NCI-H1417 treated with DMSO at 0.1 percent for 48 hours (cell line): ENCODE data around the gene CNTNAP5.

ENCODE experiments used
- DNase-seq: peaks from one replicate; lab custom pipeline; 2025; lab: John Stamatoyannopoulos, UW

Gene CNTNAP5

GRCh38 chr2:124264551-124265091, 239.5 kb downstream of the CNTNAP5 start:
- DNase-seq, result no peak

- DNase-seq, result no peak
Measured at GRCh38 chr2:124267794-124268193, 242.7 kb downstream of the CNTNAP5 start.

DNA sequence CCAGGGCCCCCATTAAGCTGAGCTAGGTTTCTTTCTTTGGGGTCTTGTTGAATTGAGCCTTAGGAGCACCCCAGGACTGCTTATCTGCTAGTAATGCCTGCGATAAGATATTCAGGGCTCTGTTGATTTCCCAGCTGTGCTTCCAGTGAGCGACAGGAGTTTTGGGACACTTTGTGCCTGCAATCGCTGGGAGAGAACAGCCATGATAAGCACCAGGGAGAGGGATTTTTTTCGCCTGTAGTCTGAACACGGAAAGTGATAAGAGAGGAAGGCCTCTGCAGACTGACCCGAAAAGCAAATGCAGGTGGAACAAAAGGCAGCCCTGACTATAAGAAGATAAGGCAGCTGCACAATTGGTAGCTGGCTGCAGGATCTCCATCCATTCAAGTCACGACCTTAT, 244.3 kb downstream of the CNTNAP5 start:
- DNase-seq, result no peak

GRCh38 chr2:124272261-124272841, 247.3 kb downstream of the CNTNAP5 start:
- no peak for DNase-seq

DNA sequence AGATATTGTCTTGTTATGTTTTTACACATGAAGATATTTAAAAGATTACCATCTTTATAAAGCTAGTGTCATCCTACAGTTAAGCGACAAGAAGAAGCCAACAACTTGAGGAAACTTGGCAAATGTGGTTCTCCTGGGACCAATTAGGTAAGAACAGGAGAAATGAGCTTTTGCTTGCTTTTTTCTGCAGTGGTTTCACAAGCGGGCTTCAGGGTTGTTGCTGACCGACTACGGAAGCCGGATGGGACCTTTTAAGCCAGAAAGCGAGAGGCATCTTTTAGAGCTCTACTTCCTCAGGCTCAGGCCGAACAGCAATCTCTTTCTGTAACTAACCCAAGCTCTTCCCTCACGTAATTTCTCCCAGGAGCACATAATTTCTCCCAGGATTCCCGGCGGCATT, 256.5 kb downstream of the CNTNAP5 start:
- DNase-seq, result no peak

- no peak for DNase-seq
Measured at GRCh38 chr2:124283096-124283495, 258.0 kb downstream of the CNTNAP5 start.

DNA sequence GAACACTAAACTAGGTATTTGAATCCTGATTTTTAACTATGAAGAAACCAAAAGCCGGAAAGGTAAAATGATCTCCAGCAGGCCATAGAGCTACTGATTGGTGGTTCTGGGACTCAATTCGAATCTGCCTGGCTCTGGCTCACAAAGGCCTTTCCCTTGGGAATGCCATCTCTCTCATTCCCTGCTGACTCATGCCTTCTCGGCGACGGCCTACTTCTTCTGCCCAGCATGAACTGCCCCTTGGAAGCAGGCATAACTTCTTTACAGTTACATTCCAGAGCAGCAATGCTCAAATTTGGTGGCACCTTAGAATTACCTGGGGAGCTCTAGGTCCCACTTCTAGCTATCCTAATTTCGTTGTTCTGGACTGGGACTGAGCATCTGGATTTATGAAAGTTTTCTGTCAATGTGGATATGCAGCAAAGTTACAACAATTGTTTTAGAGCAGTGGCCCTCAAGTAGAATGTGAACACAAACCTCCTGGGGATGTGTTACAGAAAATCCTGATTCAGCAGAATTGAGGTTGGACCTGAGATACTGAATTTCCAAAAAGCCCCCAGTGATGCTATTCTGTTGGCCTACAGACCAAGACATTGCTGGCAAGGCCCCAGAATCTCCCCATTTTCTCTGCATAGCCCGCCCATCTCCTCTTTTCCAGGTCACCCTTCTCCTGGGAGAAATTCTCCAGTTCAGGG, 261.1 kb downstream of the CNTNAP5 start:
- no peak for DNase-seq

- no peak for DNase-seq
Measured at GRCh38 chr2:124289060-124289459, 264.0 kb downstream of the CNTNAP5 start.

GRCh38 chr2:124289615-124290014, 264.5 kb downstream of the CNTNAP5 start:
- DNase-seq, result no peak

GRCh38 chr2:124296470-124296869, 271.4 kb downstream of the CNTNAP5 start:
- no peak for DNase-seq

GRCh38 chr2:124301915-124302314, 276.8 kb downstream of the CNTNAP5 start:
- DNase-seq, result no peak

- no peak for DNase-seq
Measured at GRCh38 chr2:124308319-124309062, 283.4 kb downstream of the CNTNAP5 start.

GRCh38 chr2:124309563-124310138, 284.6 kb downstream of the CNTNAP5 start:
- no peak for DNase-seq

DNA sequence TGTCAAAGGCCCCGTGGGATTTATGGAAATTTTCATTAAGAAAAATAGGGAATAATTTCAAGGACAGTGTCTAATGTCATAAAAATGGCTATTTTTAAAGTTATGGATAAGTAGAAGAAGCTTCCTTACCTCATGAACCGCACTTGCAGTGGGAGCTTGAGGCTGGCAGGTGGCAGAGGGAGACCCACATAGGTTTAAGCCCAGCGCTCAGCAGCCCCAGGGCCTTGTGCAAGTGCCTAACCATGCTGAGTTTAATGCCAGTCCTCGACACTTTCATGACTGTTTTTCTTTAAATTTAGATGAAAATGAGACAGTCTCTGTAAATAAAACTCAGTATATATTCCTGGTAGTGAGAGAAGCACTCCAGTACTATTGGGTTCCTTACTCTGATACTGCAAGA, 285.6 kb downstream of the CNTNAP5 start:
- DNase-seq, result no peak

GRCh38 chr2:124314084-124314483, 289.0 kb downstream of the CNTNAP5 start:
- no peak for DNase-seq

DNA sequence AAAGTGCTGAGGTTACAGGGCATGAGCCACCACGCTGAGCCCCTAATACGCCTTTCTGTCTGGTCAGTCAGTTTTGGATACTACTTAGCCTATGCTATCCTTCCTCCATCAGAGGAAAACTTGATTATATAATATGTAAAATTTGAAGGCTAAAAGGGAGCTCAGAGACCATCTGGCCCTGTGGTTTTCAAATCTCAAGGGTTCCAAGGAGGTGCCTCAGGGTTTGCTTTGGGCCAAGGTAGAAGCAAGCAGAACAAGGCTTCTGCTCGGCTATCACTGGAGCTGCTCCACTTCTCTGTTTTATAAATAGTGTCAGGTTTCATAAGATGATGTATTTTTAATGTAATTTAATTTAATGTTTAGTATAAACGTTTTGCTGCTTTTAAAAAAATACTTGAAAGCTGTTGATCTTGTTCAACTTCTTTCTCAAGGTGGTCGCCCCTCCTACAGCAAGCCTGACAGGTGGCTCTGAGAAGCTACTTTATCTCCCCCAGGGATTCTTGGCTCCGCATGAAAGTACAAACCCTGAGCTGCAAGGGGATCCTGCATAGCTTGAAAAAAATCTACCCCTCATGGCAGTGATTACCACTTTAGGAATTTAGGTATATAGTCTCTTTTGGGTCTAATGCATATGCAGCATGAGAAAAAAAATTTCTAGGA, 290.3 kb downstream of the CNTNAP5 start:
- DNase-seq, result no peak

GRCh38 chr2:124316133-124316532, 291.0 kb downstream of the CNTNAP5 start:
- no peak for DNase-seq

- no peak for DNase-seq
Measured at GRCh38 chr2:124316881-124317605, 292.0 kb downstream of the CNTNAP5 start.

- DNase-seq, result no peak
Measured at GRCh38 chr2:124317628-124318027, 292.5 kb downstream of the CNTNAP5 start.

DNA sequence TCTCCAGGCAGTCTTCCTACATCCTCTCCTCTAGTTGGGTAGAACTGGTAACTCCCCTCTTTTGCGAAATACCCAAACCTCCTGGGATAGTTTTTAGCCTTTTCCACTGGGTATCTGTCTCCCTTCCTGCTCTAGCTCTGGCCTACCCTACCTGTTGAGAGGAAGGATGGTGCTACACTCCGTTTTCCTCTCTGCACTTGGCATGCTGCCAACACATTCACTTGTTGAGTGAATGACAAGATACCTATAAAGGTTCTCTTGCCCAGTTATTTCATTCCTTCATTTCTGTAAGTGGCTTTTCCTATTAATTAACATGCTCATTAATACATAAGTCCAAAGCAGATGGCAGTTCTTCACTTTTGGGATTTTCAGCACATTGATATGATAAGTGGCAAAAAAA, 293.8 kb downstream of the CNTNAP5 start:
- DNase-seq, result no peak

DNA sequence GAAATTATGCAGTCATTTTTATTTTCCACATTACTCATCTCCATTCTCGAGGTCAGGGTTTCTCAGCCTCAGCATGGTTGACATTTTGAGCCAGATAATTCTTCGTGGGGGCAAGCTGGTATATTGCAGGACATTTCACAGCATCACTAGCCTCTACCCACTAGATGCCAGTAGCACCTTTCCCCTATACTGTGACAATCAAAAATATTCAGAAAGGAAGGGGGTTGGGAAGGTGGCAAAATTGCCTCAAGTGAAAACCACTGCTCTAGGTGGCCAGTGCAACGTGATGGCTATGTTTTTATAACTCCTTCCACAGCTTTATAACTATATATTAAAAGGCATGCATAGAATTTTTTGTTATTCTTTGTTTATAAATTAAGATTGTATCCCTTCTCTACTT, 294.5 kb downstream of the CNTNAP5 start:
- no peak for DNase-seq
